CD14-positive monocyte (primary cell): ENCODE data around the gene SPRING1. TPM values are rescaled to one million over a fixed set of nuclear protein-coding genes. Genes with fewer than 3 reads are reported as not detected.

Source experiments
- DNase-seq, 3 donors: peaks; one replicate each; pipeline ENCODE4 v3.0.0-alpha.2; 2011 to 2022
- H2AFZ ChIP-seq: 2 replicates; pipeline ENCODE4 v1.6.0; 2012; ENCODE audit warnings: mild to moderate bottlenecking, low read depth, low read length, inconsistent platforms; ENCODE audit not compliant: insufficient read depth, poor library complexity, severe bottlenecking
- H3K27ac ChIP-seq, 2 donors: 1 replicate in 1 of 2; 2 replicates in 1 of 2; pipeline ENCODE4 v1.5.1; 2012 to 2013; ENCODE audit warnings: low read length in 2 of 2, control low read depth in 1 of 2, inconsistent platforms in 1 of 2, low read depth in 1 of 2, mild to moderate bottlenecking in 1 of 2
- H3K27me3 ChIP-seq, 2 donors: one replicate each; pipeline versions ENCODE4 v1.6.0 to v1.6.1; 2011 to 2013; ENCODE audit warnings: low read length in 2 of 2; ENCODE audit not compliant: control insufficient read depth in 2 of 2, insufficient read depth in 2 of 2
- H3K36me3 ChIP-seq, 2 donors: replicated peaks in 1 of 2; 1 replicate in 1 of 2; 2 replicates in 1 of 2; pipeline versions ENCODE4 v1.5.1 to v1.6.1; 2012 to 2013; ENCODE audit warnings: low read length in 2 of 2, control low read depth in 1 of 2, inconsistent platforms in 1 of 2, mild to moderate bottlenecking in 1 of 2; ENCODE audit not compliant: insufficient read depth in 2 of 2, control insufficient read depth in 1 of 2
- H3K4me1 ChIP-seq, 2 donors: 1 replicate in 1 of 2; 2 replicates in 1 of 2; pipeline versions ENCODE4 v1.5.1 to v1.6.1; 2012 to 2013; ENCODE audit warnings: low read length in 2 of 2, control low read depth in 1 of 2, inconsistent platforms in 1 of 2, mild to moderate bottlenecking in 1 of 2, moderate library complexity in 1 of 2; ENCODE audit not compliant: insufficient read depth in 2 of 2, control insufficient read depth in 1 of 2
- H3K4me2 ChIP-seq: replicated peaks from 2 replicates; pipeline ENCODE3; 2012; ENCODE audit warnings: low read length, moderate library complexity, mild to moderate bottlenecking; ENCODE audit not compliant: poor library complexity, severe bottlenecking; ENCODE audit errors: extremely low read depth
- H3K4me3 ChIP-seq, 3 experiments: fragments of 200-600 bp in 1 of 3; sonication (generic) in 1 of 3; replicated peaks in 1 of 3; 1 replicate in 2 of 3; 2 replicates in 1 of 3; pipeline ENCODE4 v1.5.1; 2011 to 2013; ENCODE audit warnings: low read length in 3 of 3, mild to moderate bottlenecking in 3 of 3, control low read depth in 2 of 3, low read depth in 2 of 3, inconsistent platforms in 1 of 3, moderate library complexity in 1 of 3
- H3K79me2 ChIP-seq: 2 replicates; pipeline ENCODE4 v1.6.0; 2012; ENCODE audit warnings: mild to moderate bottlenecking, control low read depth, inconsistent platforms, low read length, moderate library complexity; ENCODE audit not compliant: insufficient read depth
- H3K9ac ChIP-seq: 2 replicates; pipeline ENCODE4 v1.6.0; 2017; ENCODE audit warnings: low read length, mild to moderate bottlenecking; ENCODE audit not compliant: insufficient read depth, poor library complexity, severe bottlenecking
- H3K9me3 ChIP-seq, 2 donors: replicated peaks in 1 of 2; 1 replicate in 1 of 2; 2 replicates in 1 of 2; pipeline versions ENCODE4 v1.5.1 to v1.6.1; 2012 to 2013; ENCODE audit warnings: low read length in 2 of 2, control low read depth in 1 of 2; ENCODE audit not compliant: control insufficient read depth in 1 of 2, insufficient read depth in 1 of 2
- H4K20me1 ChIP-seq: 2 replicates; pipeline ENCODE4 v1.6.0; 2012; ENCODE audit warnings: mild to moderate bottlenecking, low read length, control low read depth, moderate library complexity; ENCODE audit not compliant: insufficient read depth
- H3K27ac Mint-ChIP-seq, 7 donors: one replicate each; pipeline ENCODE4 v1.8.0; 2020; ENCODE audit warnings: mild to moderate bottlenecking in 7 of 7, mixed read lengths in 7 of 7, moderate library complexity in 6 of 7, inconsistent platforms in 2 of 7
- H3K27me3 Mint-ChIP-seq, 3 donors: one replicate each; pipeline ENCODE4 v1.8.0; 2021 to 2022; ENCODE audit warnings: low read depth in 3 of 3, mild to moderate bottlenecking in 3 of 3, mixed read lengths in 3 of 3, moderate library complexity in 3 of 3, inconsistent platforms in 1 of 3
- H3K36me3 Mint-ChIP-seq, 2 donors: one replicate each; pipeline ENCODE4 v1.8.0; 2020; ENCODE audit warnings: mixed read lengths in 2 of 2, inconsistent platforms in 1 of 2, mild to moderate bottlenecking in 1 of 2
- H3K4me1 Mint-ChIP-seq: one replicate; pipeline ENCODE4 v1.8.0; 2020; ENCODE audit warnings: mild to moderate bottlenecking, mixed read lengths
- H3K4me3 Mint-ChIP-seq, 2 donors: one replicate each; pipeline ENCODE4 v1.8.0; 2020; ENCODE audit warnings: mild to moderate bottlenecking in 2 of 2, mixed read lengths in 2 of 2, moderate library complexity in 1 of 2
- H3K9me3 Mint-ChIP-seq, 7 donors: one replicate each; pipeline ENCODE4 v1.8.0; 2020 to 2022; ENCODE audit warnings: mixed read lengths in 7 of 7, mild to moderate bottlenecking in 6 of 7, moderate library complexity in 6 of 7, inconsistent platforms in 2 of 7
- CTCF ChIP-seq: fragments of 200-600 bp; IDR thresholded peaks from one replicate; pipeline ENCODE4 v1.8.0; 2022; ENCODE audit warnings: antibody characterized with exemption, mild to moderate bottlenecking
- WGBS: methylation state at CpG from one replicate; pipeline ENCODE4 v1.1.5; 2013; ENCODE audit warnings: missing lambda C conversion rate; ENCODE audit not compliant: insufficient coverage; 5-methylcytosine and 5-hydroxymethylcytosine counted together
- intact Hi-C, 2 donors: fragments of 100-400 bp; cut with micrococcal nuclease; formaldehyde crosslinking; loops; one replicate each; pipeline versions ENCODE4 v1.15.0 to v1.15.1; 2023
- polyA plus RNA-seq, 3 donors: library from polyadenylated mRNA; depleted of rRNA in 1 of 3; unstranded in 2 of 3; stranded (reverse) in 1 of 3; fragments of 300-500 nt in 2 of 3; fragments of >200 nt in 1 of 3; fragmentation: Illumina TruSeq in 2 of 3; gene quantifications; 1 replicate in 2 of 3; 2 replicates in 1 of 3; pipeline ENCODE4 v1.2.3, GENCODE V29; 2012 to 2021

The SPRING1 gene
- polyA plus RNA-seq, 3 donors = 6.3 to 19.3 (median 15.6) TPM

DNA sequence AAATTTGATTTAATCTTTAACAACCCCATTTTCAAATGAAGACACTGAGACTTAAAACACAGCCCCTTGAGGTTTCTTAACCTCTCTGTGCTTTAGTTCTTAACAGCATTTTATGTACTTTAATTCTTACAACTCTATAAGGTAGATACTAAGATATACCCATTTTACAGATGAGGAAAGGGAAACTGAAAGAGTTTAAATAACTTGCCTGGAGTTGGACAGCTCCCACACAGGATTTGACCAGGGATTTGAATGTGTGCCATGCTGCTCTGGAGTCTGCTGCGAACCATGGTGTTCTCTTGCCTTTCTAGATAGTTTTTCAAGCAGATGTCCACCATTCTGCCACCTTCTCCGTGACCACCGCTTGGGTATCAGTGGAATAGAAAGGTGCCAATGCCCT is 28.4 kb upstream of the SPRING1 start:
- 100% methylated on average over 3 of the region's 3 CpGs for WGBS
- H3K4me2 ChIP-seq = no peak overlapping the region
- H3K36me3 ChIP-seq = no peaks in the 10 kb centered on the region
- H2AFZ ChIP-seq = no peak overlapping the region
- Mint-ChIP-seq H3K9me3 (no peaks in the 10 kb centered on the region), H3K36me3 (no peaks in the 10 kb centered on the region), H3K4me3 (no peak overlapping the region), H3K4me1 (no peaks in the 10 kb centered on the region), H3K27ac (no peak overlapping the region), H3K27me3 (peaks cover 2 to 3% (median 2%) of the 10 kb centered on the region in 3 donors)
- no peak overlapping the region for H3K9ac ChIP-seq
- H3K27ac ChIP-seq = no peak overlapping the region
- H4K20me1 ChIP-seq = no peaks in the 10 kb centered on the region
- no peaks in the 10 kb centered on the region for H3K4me1 ChIP-seq
- peaks cover 0 to 2% of the 10 kb centered on the region in 2 donors for H3K27me3 ChIP-seq
- H3K79me2 ChIP-seq = no peaks in the 10 kb centered on the region
- no peaks in the 10 kb centered on the region for H3K9me3 ChIP-seq
- intact Hi-C loops = no loop called here
- TF ChIP-seq CTCF = no peak
- no peak for DNase-seq
- no peak overlapping the region for H3K4me3 ChIP-seq

DNA sequence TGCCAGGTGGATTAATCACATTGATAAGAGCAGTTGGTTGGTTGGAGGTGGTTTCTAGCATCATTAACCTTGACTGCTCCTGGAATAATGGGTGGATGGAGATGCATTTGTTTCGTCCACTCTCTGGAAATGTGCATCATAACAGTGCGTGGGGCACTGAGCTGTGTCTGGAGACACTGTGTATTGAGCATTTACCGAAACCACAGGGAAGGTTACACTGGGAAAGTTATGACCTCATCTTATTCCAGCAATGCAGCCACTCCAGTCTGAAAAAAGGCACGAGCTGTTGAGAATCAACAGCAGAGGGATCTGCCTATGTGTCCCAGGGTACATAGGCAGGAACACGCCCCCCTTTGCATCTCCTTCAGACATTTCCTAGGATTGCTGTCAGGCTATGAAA is 27.4 kb upstream of the SPRING1 start:
- no peak for TF ChIP-seq CTCF
- H3K4me2 ChIP-seq = no peak overlapping the region
- H3K4me3 ChIP-seq = no peak overlapping the region
- intact Hi-C loops = no loop called here
- H3K27ac ChIP-seq = no peak overlapping the region
- 100% methylated on average over 1 of the region's 5 CpGs for WGBS
- no peaks in the 10 kb centered on the region for H3K9me3 ChIP-seq
- H3K9ac ChIP-seq = no peak overlapping the region
- DNase-seq = no peak
- peaks cover 0 to 2% of the 10 kb centered on the region in 2 donors for H3K27me3 ChIP-seq
- Mint-ChIP-seq H3K9me3 (no peaks in the 10 kb centered on the region), H3K27me3 (peaks cover 0 to 7% (median 5%) of the 10 kb centered on the region in 3 donors), H3K4me1 (no peaks in the 10 kb centered on the region), H3K27ac (no peak overlapping the region), H3K4me3 (no peak overlapping the region), H3K36me3 (no peaks in the 10 kb centered on the region)
- no peaks in the 10 kb centered on the region for H3K36me3 ChIP-seq
- no peak overlapping the region for H2AFZ ChIP-seq
- H4K20me1 ChIP-seq = no peaks in the 10 kb centered on the region
- H3K4me1 ChIP-seq = no peaks in the 10 kb centered on the region
- H3K79me2 ChIP-seq = no peaks in the 10 kb centered on the region
